Measurements from ENCODE around the gene SMARCE1. TPM values are rescaled to one million over a fixed set of nuclear protein-coding genes. Genes with fewer than 3 reads are reported as not detected.

The SMARCE1 gene
- total RNA-seq, 1 donor from 2014 or later = 89.5 TPM

Other genes starting within 250 kb of the SMARCE1 start
- 7.3 and 12.6 TPM in 2 replicates for gene TOP2A, start 229.9 kb downstream of the SMARCE1 start, total RNA-seq
- 134 and 142 TPM in 2 replicates for gene IGFBP4, start 204.4 kb downstream of the SMARCE1 start, total RNA-seq
- not detected in 2 replicates for gene TNS4, start 146.2 kb downstream of the SMARCE1 start, total RNA-seq
- gene CCR7, start 82.3 kb downstream of the SMARCE1 start, total RNA-seq = not detected in 2 replicates
- gene KRT222, start 17.4 kb upstream of the SMARCE1 start, total RNA-seq = 0.14 and 0.43 TPM in 2 replicates
- not detected in 2 replicates for gene KRT24, start 55.9 kb upstream of the SMARCE1 start, total RNA-seq
- gene KRT25, start 107.5 kb upstream of the SMARCE1 start, total RNA-seq = not detected in 2 replicates
- not detected in 2 replicates for gene KRT26, start 124.4 kb upstream of the SMARCE1 start, total RNA-seq
- not detected in 2 replicates for gene KRT27, start 134.7 kb upstream of the SMARCE1 start, total RNA-seq
- not detected in 2 replicates for gene KRT28, start 152.1 kb upstream of the SMARCE1 start, total RNA-seq
- 49.7 and 50.6 TPM in 2 replicates for gene KRT10, start 174.8 kb upstream of the SMARCE1 start, total RNA-seq
- gene KRT12, start 219.4 kb upstream of the SMARCE1 start, total RNA-seq = not detected in 2 replicates
- not detected in 2 replicates for gene KRT20, start 237.4 kb upstream of the SMARCE1 start, total RNA-seq